Liver (tissue), 3 donors: ENCODE results near the gene GLB1L2.

Source experiments
- EGR1 ChIP-seq, 2 donors: IDR thresholded peaks; 2 replicates each; pipeline ENCODE4 v1.6.1; 2016 to 2018; ENCODE audit warnings: antibody characterized with exemption in 2 of 2, low read depth in 2 of 2
- GABPA ChIP-seq, 2 donors: IDR thresholded peaks in 1 of 2; conservative IDR thresholded peaks in 1 of 2; 2 replicates each; pipeline ENCODE4 v1.6.1; 2016; ENCODE audit warnings: antibody characterized with exemption in 2 of 2, mild to moderate bottlenecking in 1 of 2, moderate library complexity in 1 of 2
- HNF4G ChIP-seq: IDR thresholded peaks from 2 replicates; pipeline ENCODE4 v1.6.1; 2016; ENCODE audit warnings: antibody characterized with exemption
- RAD21 ChIP-seq, 2 donors: IDR thresholded peaks; 2 replicates each; pipeline ENCODE4 v1.6.1; 2016; ENCODE audit warnings: antibody characterized with exemption in 2 of 2, mild to moderate bottlenecking in 2 of 2
- REST ChIP-seq: IDR thresholded peaks from 2 replicates; pipeline ENCODE4 v1.6.1; 2016; ENCODE audit warnings: antibody characterized with exemption, mild to moderate bottlenecking
- RXRA ChIP-seq, 2 donors: IDR thresholded peaks; 2 replicates each; pipeline ENCODE4 v1.6.1; 2017 to 2018; ENCODE audit warnings: antibody characterized with exemption in 2 of 2, mild to moderate bottlenecking in 1 of 2
- SP1 ChIP-seq: IDR thresholded peaks from 2 replicates; pipeline ENCODE4 v1.6.1; 2018; ENCODE audit warnings: antibody characterized with exemption, mild to moderate bottlenecking
- TAF1 ChIP-seq: conservative IDR thresholded peaks from 2 replicates; pipeline ENCODE4 v1.6.1; 2016; ENCODE audit warnings: antibody characterized with exemption, mild to moderate bottlenecking
- YY1 ChIP-seq: IDR thresholded peaks from 2 replicates; pipeline ENCODE4 v1.6.1; 2016; ENCODE audit warnings: antibody characterized with exemption, mild to moderate bottlenecking
- ZBTB33 ChIP-seq: IDR thresholded peaks from 2 replicates; pipeline ENCODE4 v1.6.1; 2016; ENCODE audit warnings: antibody characterized with exemption
- TF ChIP-seq, protein P1 (sequence below): fragments of 150-350 bp; IDR thresholded peaks from 2 replicates; pipeline ENCODE4 v1.5.1; 2017; ENCODE audit warnings: improper control_type of control experiment, low read depth, low read length; ENCODE audit not compliant: missing input control
- TF ChIP-seq, protein P2 (sequence below): IDR thresholded peaks from 2 replicates; pipeline ENCODE4 v1.6.1; 2016; ENCODE audit warnings: antibody characterized with exemption
- TF ChIP-seq, protein P3 (sequence below): IDR thresholded peaks from 2 replicates; pipeline ENCODE4 v1.6.1; 2016; ENCODE audit warnings: antibody characterized with exemption
- donor health status: healthy.
- donor health status: healthy.

DNA sequence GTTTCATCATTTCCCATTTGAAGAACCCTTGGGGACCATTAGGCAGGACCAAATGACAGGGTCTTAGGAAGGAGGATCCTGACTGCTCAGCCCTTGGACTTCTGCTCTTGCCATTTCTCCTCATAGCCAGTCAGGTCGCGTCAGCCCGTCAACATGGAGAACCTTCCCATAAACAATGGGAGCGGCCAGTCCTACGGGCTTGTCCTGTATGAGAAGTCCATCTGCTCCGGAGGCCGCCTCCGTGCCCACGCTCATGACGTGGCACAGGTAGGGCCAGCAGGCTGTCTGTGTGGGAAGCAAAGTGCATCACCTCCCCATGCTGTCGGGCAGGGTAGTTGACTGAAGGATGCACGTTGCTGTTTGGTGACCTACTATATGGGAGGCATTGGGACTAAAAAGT is 19.6 kb upstream of the GLB1L2 start:
- TF ChIP-seq, protein P1, sequence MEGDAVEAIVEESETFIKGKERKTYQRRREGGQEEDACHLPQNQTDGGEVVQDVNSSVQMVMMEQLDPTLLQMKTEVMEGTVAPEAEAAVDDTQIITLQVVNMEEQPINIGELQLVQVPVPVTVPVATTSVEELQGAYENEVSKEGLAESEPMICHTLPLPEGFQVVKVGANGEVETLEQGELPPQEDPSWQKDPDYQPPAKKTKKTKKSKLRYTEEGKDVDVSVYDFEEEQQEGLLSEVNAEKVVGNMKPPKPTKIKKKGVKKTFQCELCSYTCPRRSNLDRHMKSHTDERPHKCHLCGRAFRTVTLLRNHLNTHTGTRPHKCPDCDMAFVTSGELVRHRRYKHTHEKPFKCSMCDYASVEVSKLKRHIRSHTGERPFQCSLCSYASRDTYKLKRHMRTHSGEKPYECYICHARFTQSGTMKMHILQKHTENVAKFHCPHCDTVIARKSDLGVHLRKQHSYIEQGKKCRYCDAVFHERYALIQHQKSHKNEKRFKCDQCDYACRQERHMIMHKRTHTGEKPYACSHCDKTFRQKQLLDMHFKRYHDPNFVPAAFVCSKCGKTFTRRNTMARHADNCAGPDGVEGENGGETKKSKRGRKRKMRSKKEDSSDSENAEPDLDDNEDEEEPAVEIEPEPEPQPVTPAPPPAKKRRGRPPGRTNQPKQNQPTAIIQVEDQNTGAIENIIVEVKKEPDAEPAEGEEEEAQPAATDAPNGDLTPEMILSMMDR: no peak
- TF ChIP-seq RAD21 (IDR thresholded peaks at IDR 0.05) (no peak), HNF4G (no peak), YY1 (no peak), REST (no peak), ZBTB33 (no peak), RXRA (IDR thresholded peaks at IDR 0.05) (no peak), EGR1 (IDR thresholded peaks at IDR 0.05; ENCODE audit: low read depth in 2 of 2) (no peak), GABPA (IDR thresholded peaks at IDR 0.05 in 1 of 2, conservative IDR thresholded peaks at IDR 0.05 in 1 of 2) (no peak), SP1 (no peak), TAF1 (no peak)
- TF ChIP-seq, protein P2, sequence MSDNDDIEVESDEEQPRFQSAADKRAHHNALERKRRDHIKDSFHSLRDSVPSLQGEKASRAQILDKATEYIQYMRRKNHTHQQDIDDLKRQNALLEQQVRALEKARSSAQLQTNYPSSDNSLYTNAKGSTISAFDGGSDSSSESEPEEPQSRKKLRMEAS: no peak
- TF ChIP-seq, protein P3, sequence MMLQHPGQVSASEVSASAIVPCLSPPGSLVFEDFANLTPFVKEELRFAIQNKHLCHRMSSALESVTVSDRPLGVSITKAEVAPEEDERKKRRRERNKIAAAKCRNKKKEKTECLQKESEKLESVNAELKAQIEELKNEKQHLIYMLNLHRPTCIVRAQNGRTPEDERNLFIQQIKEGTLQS: no peak
